Stomach (tissue), 9 donors: ENCODE measurements around the gene TMPRSS4. TPM values are rescaled to one million over a fixed set of nuclear protein-coding genes. Genes with fewer than 3 reads are reported as not detected.

Experiments
- DNase-seq, 2 donors: peaks; one replicate each; pipeline versions ENCODE4 v3.0.0 to v3.0.0-alpha.2; 2013 to 2019
- H3K27ac ChIP-seq, 5 donors: fragments of 200-600 bp in 4 of 5; sonication (generic) in 4 of 5; one replicate each; pipeline ENCODE4 v1.5.1; 2013 to 2019; ENCODE audit warnings: mild to moderate bottlenecking in 1 of 5, moderate library complexity in 1 of 5
- H3K27me3 ChIP-seq, 3 donors: fragments of 200-600 bp; sonication (generic); one replicate each; pipeline ENCODE4 v1.5.1; 2017 to 2019; ENCODE audit warnings: mixed run types in 1 of 3
- H3K36me3 ChIP-seq, 4 donors: fragments of 200-600 bp; sonication (generic); 1 replicate in 3 of 4; 2 replicates in 1 of 4; pipeline ENCODE4 v1.5.1; 2016 to 2019
- H3K4me1 ChIP-seq, 4 donors: fragments of 200-600 bp; sonication (generic); one replicate each; pipeline ENCODE4 v1.5.1; 2016 to 2019
- H3K4me3 ChIP-seq, 4 donors: fragments of 200-600 bp; sonication (generic) in 3 of 4; one replicate each; pipeline ENCODE4 v1.5.1; 2016 to 2019; ENCODE audit warnings: mild to moderate bottlenecking in 1 of 4
- H3K9me3 ChIP-seq, 4 donors: fragments of 200-600 bp; sonication (generic); one replicate each; pipeline ENCODE4 v1.5.1; 2016 to 2019
- CTCF ChIP-seq, 7 experiments: fragments of 450-650 bp in 4 of 7; fragments of 200-600 bp in 3 of 7; sonication (generic) in 3 of 7; IDR thresholded peaks; one replicate each; pipeline ENCODE4 v1.5.1; 2016 to 2019; ENCODE audit warnings: antibody characterized with exemption in 7 of 7, control low read depth in 2 of 7, mild to moderate bottlenecking in 1 of 7
- EP300 ChIP-seq: sonication (generic); formaldehyde crosslinking; IDR thresholded peaks from one replicate; pipeline ENCODE4 v1.6.1; 2017; ENCODE audit warnings: antibody characterized with exemption
- POLR2A ChIP-seq, 4 donors: fragments of 450-650 bp; IDR thresholded peaks; one replicate each; pipeline ENCODE4 v1.6.1; 2016; ENCODE audit warnings: antibody characterized with exemption in 4 of 4, control low read depth in 2 of 4, mild to moderate bottlenecking in 1 of 4, moderate library complexity in 1 of 4
- POLR2AphosphoS5 ChIP-seq, 3 donors: sonication (generic); formaldehyde crosslinking; IDR thresholded peaks; one replicate each; pipeline ENCODE4 v1.6.1; 2016; ENCODE audit warnings: antibody characterized with exemption in 3 of 3
- WGBS, 5 donors: extraction: QIAGEN DNeasy Blood & Tissue Kit in 3 of 5; methylation state at CpG; one replicate each; pipeline versions ENCODE4 v1.1.5 to v1.1.7; 2013 to 2018; 5-methylcytosine and 5-hydroxymethylcytosine counted together
- intact Hi-C: fragments of 100-400 bp; cut with DNase I; formaldehyde crosslinking; loops from one replicate; pipeline ENCODE4 v1.15.1; 2023; ENCODE audit warnings: low total_unique reads
- polyA plus RNA-seq, 3 donors: library from polyadenylated mRNA; stranded (reverse); fragments of 200-250 nt; gene quantifications; one replicate each; pipeline ENCODE4 v1.2.3, GENCODE V29; 2013
- total RNA-seq, 5 donors: library from RNA; depleted of rRNA; stranded (reverse); fragments of >200 nt; gene quantifications; one replicate each; pipeline versions ENCODE4 v1.1.0 to v1.2.3, GENCODE V29; 2014 to 2016
- donor health status: healthy with polysubstance abuse.
- donor health status: Bipolar disorder and iron deficiency.
- donor health status: healthy.

TMPRSS4 gene
- total and polyA plus RNA-seq, 8 donors: 4.7 to 498 (median 18.1) TPM

DNA sequence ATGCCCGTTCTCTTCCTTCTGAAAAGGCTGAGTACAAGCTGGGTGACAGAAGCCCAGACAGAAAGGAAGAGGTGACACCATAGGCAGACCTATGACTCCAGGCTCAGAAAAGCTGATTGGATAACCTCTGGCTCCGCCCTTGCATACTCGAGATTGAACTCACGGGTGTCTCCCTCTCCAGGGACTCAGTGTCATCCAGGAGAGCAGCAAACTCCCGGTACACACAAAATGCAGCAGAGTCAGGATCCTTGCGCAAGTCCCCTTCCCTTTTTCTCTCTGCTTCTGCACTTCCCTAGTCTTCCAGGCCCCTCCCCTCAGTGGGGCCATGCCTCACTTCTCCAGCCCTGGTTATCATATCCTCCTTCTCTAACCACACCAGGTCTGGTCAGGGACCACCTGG, 65.9 kb downstream of the TMPRSS4 start:
- Histone ChIP-seq H3K9me3 (no peaks in the 10 kb centered on the region), H3K36me3 (no peaks in the 10 kb centered on the region), H3K27me3 (peaks cover 0 to 73% (median 11%) of the 10 kb centered on the region in 3 donors), H3K4me3 (no peak overlapping the region), H3K27ac (no peak overlapping the region), H3K4me1 (peaks cover 6 to 14% (median 9%) of the 10 kb centered on the region in 4 donors)
- intact Hi-C loops: no loop called here
- WGBS, 5 donors: 28 to 46% (median 41%) methylated on average over 6 of the region's 6 CpGs
- DNase-seq: no peak
- TF ChIP-seq POLR2AphosphoS5 (IDR thresholded peaks at IDR 0.05) (no peak), EP300 (no peak), CTCF (IDR thresholded peaks at IDR 0.05) (no peak), POLR2A (IDR thresholded peaks at IDR 0.05) (no peak)

GRCh38 chr11:118143661-118144185, 66.8 kb downstream of the TMPRSS4 start:
- no peak for TF ChIP-seq POLR2A (IDR thresholded peaks at IDR 0.05)
- DNase-seq: no peak
- WGBS, 5 donors: 61 to 78% (median 66%) methylated on average over 12 of the region's 12 CpGs
- Histone ChIP-seq H3K4me1 (peaks cover 6 to 14% (median 9%) of the 10 kb centered on the region in 4 donors), H3K27me3 (peaks cover 0 to 69% (median 11%) of the 10 kb centered on the region in 3 donors), H3K4me3 (no peak overlapping the region), H3K36me3 (no peaks in the 10 kb centered on the region), H3K9me3 (no peaks in the 10 kb centered on the region), H3K27ac (no peak overlapping the region)
- intact Hi-C loops: no loop called here

GRCh38 chr11:118144301-118145268, 67.7 kb downstream of the TMPRSS4 start:
- Histone ChIP-seq H3K36me3 (no peaks in the 10 kb centered on the region), H3K4me3 (peak overlapping the region in 3 of 4 donors; percentile 58 to 73 (median 71)), H3K9me3 (no peaks in the 10 kb centered on the region), H3K27me3 (peaks cover 0 to 68% (median 11%) of the 10 kb centered on the region in 3 donors), H3K27ac (peak overlapping the region in 1 of 5 donors; percentile 5), H3K4me1 (peaks cover 6 to 14% (median 9%) of the 10 kb centered on the region in 4 donors)
- WGBS, 5 donors: 53 to 59% (median 55%) methylated on average over 18 to 20 of the region's 20 CpGs
- no peak for TF ChIP-seq POLR2AphosphoS5 (IDR thresholded peaks at IDR 0.05)
- TF ChIP-seq POLR2A (IDR thresholded peaks at IDR 0.05): no peak
- no peak for TF ChIP-seq CTCF (IDR thresholded peaks at IDR 0.05)
- no peak for TF ChIP-seq EP300
- no peak for DNase-seq
- intact Hi-C loops: no loop called here

DNA sequence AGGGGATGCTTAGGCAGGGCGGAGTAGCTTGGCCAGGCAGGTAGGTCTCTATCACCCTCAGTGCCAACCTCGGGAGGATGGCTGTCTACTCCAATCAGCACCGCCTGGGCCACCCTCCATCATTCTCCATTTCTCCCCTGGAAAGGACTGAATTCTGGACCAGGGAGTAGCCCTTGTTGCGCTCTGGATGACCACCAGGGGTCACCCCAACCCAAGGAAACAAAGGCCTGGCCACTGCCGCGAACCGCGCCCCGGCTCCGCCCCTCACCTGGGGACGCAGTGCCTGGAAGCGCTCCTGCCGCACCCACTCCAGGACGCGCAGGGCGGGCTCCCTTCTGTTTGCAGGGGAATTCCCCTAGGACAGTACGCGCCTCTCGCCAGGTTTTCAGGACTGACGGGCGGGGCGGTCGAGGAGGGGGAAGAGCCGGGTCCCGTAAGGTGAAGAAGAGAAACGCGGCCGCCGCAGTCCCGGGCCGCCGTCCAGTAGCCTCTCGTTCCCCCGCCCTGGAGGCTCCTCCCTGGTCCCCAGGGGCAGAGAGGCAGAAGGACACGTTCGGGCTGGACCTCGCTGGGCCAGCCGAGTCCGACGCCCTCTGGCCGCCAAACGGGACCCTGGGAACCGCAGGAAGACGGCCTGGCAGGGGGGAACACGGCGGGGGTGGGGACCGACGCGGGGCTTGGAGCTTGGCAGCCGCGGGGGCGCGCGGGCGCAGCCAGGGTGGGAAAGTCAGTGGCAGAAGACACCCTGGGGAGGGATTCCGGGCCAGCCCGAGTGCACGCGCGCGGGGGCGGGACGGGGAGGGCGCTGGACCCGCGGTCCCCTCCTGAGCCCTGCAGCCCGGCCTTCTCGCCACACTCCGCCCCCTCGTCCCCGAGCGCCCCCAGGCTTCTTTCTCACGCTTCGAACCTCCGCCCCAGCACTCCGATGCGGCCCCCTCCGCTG, 68.7 kb downstream of the TMPRSS4 start:
- Histone ChIP-seq H3K9me3 (no peaks in the 10 kb centered on the region), H3K27ac (peak overlapping the region; percentile 2 to 54 (median 43)), H3K27me3 (peaks cover 0 to 63% (median 11%) of the 10 kb centered on the region in 3 donors), H3K36me3 (no peaks in the 10 kb centered on the region), H3K4me3 (peak overlapping the region; percentile 57 to 73 (median 64)), H3K4me1 (peaks cover 6 to 14% (median 9%) of the 10 kb centered on the region in 4 donors)
- TF ChIP-seq POLR2A (IDR thresholded peaks at IDR 0.05) (no peak), EP300 (no peak), CTCF (IDR thresholded peaks at IDR 0.05) (peak in 5 of 7 experiments; percentile 83 to 96 (median 89)), POLR2AphosphoS5 (IDR thresholded peaks at IDR 0.05) (peak in 1 of 3 donors; percentile 64)
- intact Hi-C loops: no loop called here
- WGBS, 5 donors: 1 to 3% (median 2%) methylated on average over 43 to 78 of the region's 78 CpGs
- DNase-seq: peak; percentile 93 to 95
